Right lobe of liver (tissue), 6 donors: Measurements from ENCODE around the gene GHR. TPM values are rescaled to one million over a fixed set of nuclear protein-coding genes. Genes with fewer than 3 reads are reported as not detected.
A peak's percentile ranks its signal among the peaks of the same experiment; 100 is the strongest.

Source experiments
- ATAC-seq, 4 donors: fragments of 200-7000 bp; cut with Tn5 transposase; one replicate each; pipeline ENCODE4 v1.9.1; 2020; ENCODE audit warnings: mild to moderate bottlenecking in 4 of 4, moderate library complexity in 4 of 4
- DNase-seq, 3 donors: peaks; one replicate each; pipeline ENCODE4 v3.0.0-alpha.2; 2020
- H3K27ac ChIP-seq, 3 donors: fragments of 200-600 bp; one replicate each; pipeline ENCODE4 v1.8.0; 2022
- H3K27me3 ChIP-seq, 2 donors: fragments of 200-600 bp; one replicate each; pipeline ENCODE4 v1.8.0; 2022
- H3K36me3 ChIP-seq, 4 donors: fragments of 200-600 bp; sonication (generic) in 1 of 4; one replicate each; pipeline versions ENCODE4 v1.5.1 to v1.8.0; 2017 to 2022; ENCODE audit warnings: control low read depth in 1 of 4
- H3K4me1 ChIP-seq, 4 donors: fragments of 200-600 bp; sonication (generic) in 1 of 4; one replicate each; pipeline versions ENCODE4 v1.5.1 to v1.8.0; 2017 to 2022; ENCODE audit warnings: control low read depth in 1 of 4
- H3K4me3 ChIP-seq, 3 donors: fragments of 200-600 bp; one replicate each; pipeline ENCODE4 v1.8.0; 2022
- H3K9me3 ChIP-seq, 4 donors: fragments of 200-600 bp; sonication (generic) in 1 of 4; one replicate each; pipeline versions ENCODE4 v1.5.1 to v1.8.0; 2017 to 2022; ENCODE audit warnings: control low read depth in 1 of 4
- CTCF ChIP-seq, 4 donors: fragments of 200-600 bp in 3 of 4; fragments of 450-650 bp in 1 of 4; IDR thresholded peaks; one replicate each; pipeline versions ENCODE4 v1.5.1 to v1.8.0; 2016 to 2022; ENCODE audit warnings: antibody characterized with exemption in 4 of 4, mild to moderate bottlenecking in 2 of 4
- POLR2A ChIP-seq: fragments of 450-650 bp; IDR thresholded peaks from one replicate; pipeline ENCODE4 v1.6.1; 2017; ENCODE audit warnings: antibody characterized with exemption, mild to moderate bottlenecking
- WGBS: methylation state at CpG from one replicate; pipeline ENCODE4 v1.1.6; 2018; ENCODE audit warnings: low coverage, low lambda C conversion rate; ENCODE audit not compliant: insufficient coverage; ENCODE audit errors: missing lambda C conversion rate; 5-methylcytosine and 5-hydroxymethylcytosine counted together
- intact Hi-C, 2 donors: fragments of 100-400 bp; cut with DNase I; formaldehyde crosslinking; loops; one replicate each; pipeline versions ENCODE4 v1.11.2 to v1.14.1; 2022
- total RNA-seq, 6 experiments: library from RNA; depleted of rRNA in 2 of 6; stranded (reverse); fragments of >200 nt in 2 of 6; fragmentation: NEBNext Ultra II Directional in 3 of 6; extraction: Animal tissue kit (Norgen Biotek cat#: 25700) in 3 of 6; gene quantifications; one replicate each; pipeline versions ENCODE4 v1.1.0 to v1.2.4, GENCODE V29; 2016 to 2023
- donor health status: DM: no; HTN: yes; CAD: no.
- donor health status: DM: no; HTN: no; CAD: no.
- donor health status: DM: no; HTN: no; CAD: no.
- donor health status: DM: no; HTN: yes; CAD: no.
- donor health status: DM: no; HTN: yes; CAD: no.

Gene GHR
- total RNA-seq, 6 experiments from 2014 or later = 25.9 to 90.7 (median 71.9) TPM

GRCh38 chr5:42629284-42629683 is 206.0 kb downstream of the GHR start:
- H3K27ac ChIP-seq = no peak overlapping the region
- H3K36me3 ChIP-seq = no peaks in the 10 kb centered on the region
- ATAC-seq (no peak), DNase-seq (no peak)
- TF ChIP-seq CTCF (IDR thresholded peaks at IDR 0.05) = no peak
- TF ChIP-seq POLR2A = no peak
- H3K4me3 ChIP-seq = no peak overlapping the region
- H3K27me3 ChIP-seq = no peaks in the 10 kb centered on the region
- H3K9me3 ChIP-seq = no peaks in the 10 kb centered on the region
- intact Hi-C loops = no loop called here
- 85% methylated on average over 2 of the region's 2 CpGs for WGBS
- H3K4me1 ChIP-seq = peaks cover 0 to 5% (median 2%) of the 10 kb centered on the region in 4 donors

GRCh38 chr5:42631241-42631640 is 208.0 kb downstream of the GHR start:
- WGBS = 64% methylated on average over 5 of the region's 5 CpGs

GRCh38 chr5:42632354-42632900 is 209.2 kb downstream of the GHR start:
- 38% methylated on average over 1 of the region's 1 CpG for WGBS
- peaks cover 0 to 10% (median 0%) of the 10 kb centered on the region in 4 donors for H3K4me1 ChIP-seq
- no peak overlapping the region for H3K27ac ChIP-seq
- H3K9me3 ChIP-seq = no peaks in the 10 kb centered on the region
- no peak for TF ChIP-seq POLR2A
- no peak for TF ChIP-seq CTCF (IDR thresholded peaks at IDR 0.05)
- no peak for DNase-seq
- H3K27me3 ChIP-seq = no peaks in the 10 kb centered on the region
- H3K36me3 ChIP-seq = no peaks in the 10 kb centered on the region
- intact Hi-C loops = no loop called here
- no peak for ATAC-seq
- H3K4me3 ChIP-seq = no peak overlapping the region

More at GRCh38 chr5:42631241-42631640, 208.0 kb downstream of the GHR start:
- DNase-seq = no peak
- H3K27me3 ChIP-seq = no peaks in the 10 kb centered on the region
- intact Hi-C loops = no loop called here
- no peaks in the 10 kb centered on the region for H3K36me3 ChIP-seq
- no peak overlapping the region for H3K27ac ChIP-seq
- ATAC-seq = peak in 1 of 4 donors; percentile 14
- no peak overlapping the region for H3K4me3 ChIP-seq
- H3K4me1 ChIP-seq = peaks cover 0 to 5% (median 0%) of the 10 kb centered on the region in 4 donors
- TF ChIP-seq POLR2A (no peak), CTCF (IDR thresholded peaks at IDR 0.05) (no peak)
- H3K9me3 ChIP-seq = no peaks in the 10 kb centered on the region

GRCh38 chr5:42634575-42634974 is 211.3 kb downstream of the GHR start:
- WGBS = 61% methylated on average over 4 of the region's 4 CpGs
- H3K27me3 ChIP-seq = no peaks in the 10 kb centered on the region

More at GRCh38 chr5:42634575-42634974, 211.3 kb downstream of the GHR start:
- ATAC-seq (no peak), DNase-seq (no peak)
- no peaks in the 10 kb centered on the region for H3K9me3 ChIP-seq
- TF ChIP-seq CTCF (IDR thresholded peaks at IDR 0.05) (no peak), POLR2A (no peak)
- peaks cover 0 to 19% (median 3%) of the 10 kb centered on the region in 4 donors for H3K4me1 ChIP-seq
- H3K27ac ChIP-seq = no peak overlapping the region
- intact Hi-C loops = no loop called here
- no peaks in the 10 kb centered on the region for H3K36me3 ChIP-seq
- H3K4me3 ChIP-seq = no peak overlapping the region
